Esophagus muscularis mucosa (tissue), 4 donors: Measurements from ENCODE around the gene RTF1. TPM values are rescaled to one million over a fixed set of nuclear protein-coding genes. Genes with fewer than 3 reads are reported as not detected.
"Not testable (repeated sequence)": the region's sequence is repeated elsewhere in the genome, so short reads cannot be mapped to it uniquely, and the experiment has no call there.

Experiments used
- DNase-seq: peaks from one replicate; pipeline ENCODE4 v3.0.0-alpha.2; 2017; ENCODE audit errors: extremely low spot score
- H3K27ac ChIP-seq, 4 donors: fragments of 200-600 bp; sonication (generic); replicated peaks in 1 of 4; 1 replicate in 3 of 4; 2 replicates in 1 of 4; pipeline ENCODE4 v1.5.1; 2016 to 2019; ENCODE audit warnings: mild to moderate bottlenecking in 1 of 4
- H3K27me3 ChIP-seq, 4 donors: fragments of 200-600 bp; sonication (generic); one replicate each; pipeline versions ENCODE4 v1.5.1 to v1.6.0; 2016 to 2019
- H3K36me3 ChIP-seq, 4 donors: fragments of 200-600 bp; sonication (generic); one replicate each; pipeline ENCODE4 v1.5.1; 2016 to 2019
- H3K4me1 ChIP-seq, 4 donors: fragments of 200-600 bp; sonication (generic); one replicate each; pipeline ENCODE4 v1.5.1; 2016 to 2019
- H3K4me3 ChIP-seq, 4 donors: fragments of 200-600 bp; sonication (generic); 1 replicate in 2 of 4; 2 replicates in 2 of 4; pipeline ENCODE4 v1.5.1; 2016 to 2019; ENCODE audit warnings: mild to moderate bottlenecking in 4 of 4, moderate library complexity in 1 of 4
- H3K9me3 ChIP-seq, 4 donors: fragments of 200-600 bp; sonication (generic); 1 replicate in 3 of 4; 2 replicates in 1 of 4; pipeline ENCODE4 v1.5.1; 2016 to 2019
- CTCF ChIP-seq, 3 experiments: fragments of 200-600 bp in 2 of 3; fragments of 450-650 bp in 1 of 3; sonication (generic) in 2 of 3; IDR thresholded peaks; one replicate each; pipeline ENCODE4 v1.5.1; 2017 to 2019; ENCODE audit warnings: antibody characterized with exemption in 3 of 3, mild to moderate bottlenecking in 2 of 3, moderate library complexity in 1 of 3
- EP300 ChIP-seq: sonication (generic); formaldehyde crosslinking; IDR thresholded peaks from one replicate; pipeline ENCODE4 v1.6.1; 2017; ENCODE audit warnings: antibody characterized with exemption
- POLR2A ChIP-seq: fragments of 450-650 bp; IDR thresholded peaks from one replicate; pipeline ENCODE4 v1.6.1; 2017; ENCODE audit warnings: antibody characterized with exemption, moderate library complexity, mild to moderate bottlenecking, low read depth
- POLR2AphosphoS5 ChIP-seq, 2 donors: sonication (generic); formaldehyde crosslinking; IDR thresholded peaks; one replicate each; pipeline ENCODE4 v1.6.1; 2017; ENCODE audit warnings: antibody characterized with exemption in 2 of 2
- WGBS: methylation state at CpG from one replicate; pipeline ENCODE4 v1.1.5; 2018; 5-methylcytosine and 5-hydroxymethylcytosine counted together
- intact Hi-C: fragments of 100-400 bp; cut with DNase I; formaldehyde crosslinking; loops from one replicate; pipeline ENCODE4 v1.15.1; 2023
- total RNA-seq, 4 donors: library from RNA; depleted of rRNA; stranded (reverse); fragments of >200 nt; gene quantifications; one replicate each; pipeline versions ENCODE4 v1.1.0 to v1.2.1, GENCODE V29; 2016

The RTF1 gene
- total RNA-seq, 4 donors from 2014 or later = 31.5 to 37.7 (median 35.9) TPM

GRCh38 chr15:41462084-41462795 is 45.3 kb downstream of the RTF1 start:
- intact Hi-C loops = no loop called here
- 79% methylated on average over 4 of the region's 4 CpGs for WGBS
- H3K27ac ChIP-seq = no peak overlapping the region
- no peaks in the 10 kb centered on the region for H3K4me1 ChIP-seq
- no peaks in the 10 kb centered on the region for H3K9me3 ChIP-seq
- TF ChIP-seq EP300 = no peak
- TF ChIP-seq CTCF (IDR thresholded peaks at IDR 0.05) = no peak
- no peak for TF ChIP-seq POLR2A
- no peak for TF ChIP-seq POLR2AphosphoS5 (IDR thresholded peaks at IDR 0.05)
- no peak for DNase-seq
- H3K27me3 ChIP-seq = no peaks in the 10 kb centered on the region
- H3K4me3 ChIP-seq = no peak overlapping the region
- peaks cover 36 to 76% (median 54%) of the 10 kb centered on the region in 4 donors for H3K36me3 ChIP-seq

GRCh38 chr15:41464889-41465580 is 48.1 kb downstream of the RTF1 start:
- DNase-seq = no peak
- H3K36me3 ChIP-seq = peaks cover 54 to 84% (median 61%) of the 10 kb centered on the region in 4 donors

GRCh38 chr15:41465822-41466421 is 49.0 kb downstream of the RTF1 start:
- peaks cover 62 to 93% (median 70%) of the 10 kb centered on the region in 4 donors for H3K36me3 ChIP-seq
- no peaks in the 10 kb centered on the region for H3K9me3 ChIP-seq
- no peak overlapping the region for H3K27ac ChIP-seq
- H3K4me3 ChIP-seq = no peak overlapping the region
- no peaks in the 10 kb centered on the region for H3K27me3 ChIP-seq
- no peaks in the 10 kb centered on the region for H3K4me1 ChIP-seq
- intact Hi-C loops = no loop called here
- TF ChIP-seq POLR2AphosphoS5 (IDR thresholded peaks at IDR 0.05) = no peak
- TF ChIP-seq CTCF (IDR thresholded peaks at IDR 0.05) = peak; percentile 37 to 58 (median 46)
- no peak for TF ChIP-seq EP300
- no peak for DNase-seq
- 85% methylated on average over 8 of the region's 8 CpGs for WGBS

More at GRCh38 chr15:41464889-41465580, 48.1 kb downstream of the RTF1 start:
- Histone ChIP-seq H3K27me3 (no peaks in the 10 kb centered on the region), H3K27ac (no peak overlapping the region), H3K4me1 (no peaks in the 10 kb centered on the region), H3K4me3 (no peak overlapping the region), H3K9me3 (no peaks in the 10 kb centered on the region)
- 93% methylated on average over 9 of the region's 9 CpGs for WGBS
- intact Hi-C loops = no loop called here
- TF ChIP-seq EP300 = no peak
- TF ChIP-seq POLR2AphosphoS5 (IDR thresholded peaks at IDR 0.05) = no peak
- TF ChIP-seq CTCF (IDR thresholded peaks at IDR 0.05) = no peak
- no peak for TF ChIP-seq POLR2A

- H3K27me3 ChIP-seq = no peaks in the 10 kb centered on the region
- no peak for DNase-seq
- H3K9me3 ChIP-seq = no peaks in the 10 kb centered on the region
- 80% methylated on average over 3 of the region's 3 CpGs for WGBS
- peaks cover 69 to 94% (median 74%) of the 10 kb centered on the region in 4 donors for H3K36me3 ChIP-seq
- no peak for TF ChIP-seq CTCF (IDR thresholded peaks at IDR 0.05)
- no peak for TF ChIP-seq EP300
- TF ChIP-seq POLR2A = no peak
- no peak for TF ChIP-seq POLR2AphosphoS5 (IDR thresholded peaks at IDR 0.05)
- no peak overlapping the region for H3K4me3 ChIP-seq
- intact Hi-C loops = no loop called here
- no peaks in the 10 kb centered on the region for H3K4me1 ChIP-seq
- no peak overlapping the region for H3K27ac ChIP-seq
These were observed 49.8 kb downstream of the RTF1 start for GRCh38 chr15:41466711-41467110.

GRCh38 chr15:41469644-41470043 is 52.7 kb downstream of the RTF1 start:
- H3K36me3 ChIP-seq = peaks cover 88 to 100% (median 91%) of the 10 kb centered on the region in 4 donors
- intact Hi-C loops, DNase-seq: not testable (repeated sequence)

More at GRCh38 chr15:41469644-41470043, 52.7 kb downstream of the RTF1 start:
- not testable (repeated sequence) for H3K27ac ChIP-seq, H3K4me3 ChIP-seq, H3K4me1 ChIP-seq, H3K27me3 ChIP-seq, H3K9me3 ChIP-seq
- WGBS = 100% methylated on average over 5 of the region's 6 CpGs
